ENCODE results near the gene SSTR3. TPM values are rescaled to one million over a fixed set of nuclear protein-coding genes. Genes with fewer than 3 reads are reported as not detected.

SSTR3 gene
- total RNA-seq, 2 experiments from 2014 or later: 14.8 to 15.6 TPM

DNA sequence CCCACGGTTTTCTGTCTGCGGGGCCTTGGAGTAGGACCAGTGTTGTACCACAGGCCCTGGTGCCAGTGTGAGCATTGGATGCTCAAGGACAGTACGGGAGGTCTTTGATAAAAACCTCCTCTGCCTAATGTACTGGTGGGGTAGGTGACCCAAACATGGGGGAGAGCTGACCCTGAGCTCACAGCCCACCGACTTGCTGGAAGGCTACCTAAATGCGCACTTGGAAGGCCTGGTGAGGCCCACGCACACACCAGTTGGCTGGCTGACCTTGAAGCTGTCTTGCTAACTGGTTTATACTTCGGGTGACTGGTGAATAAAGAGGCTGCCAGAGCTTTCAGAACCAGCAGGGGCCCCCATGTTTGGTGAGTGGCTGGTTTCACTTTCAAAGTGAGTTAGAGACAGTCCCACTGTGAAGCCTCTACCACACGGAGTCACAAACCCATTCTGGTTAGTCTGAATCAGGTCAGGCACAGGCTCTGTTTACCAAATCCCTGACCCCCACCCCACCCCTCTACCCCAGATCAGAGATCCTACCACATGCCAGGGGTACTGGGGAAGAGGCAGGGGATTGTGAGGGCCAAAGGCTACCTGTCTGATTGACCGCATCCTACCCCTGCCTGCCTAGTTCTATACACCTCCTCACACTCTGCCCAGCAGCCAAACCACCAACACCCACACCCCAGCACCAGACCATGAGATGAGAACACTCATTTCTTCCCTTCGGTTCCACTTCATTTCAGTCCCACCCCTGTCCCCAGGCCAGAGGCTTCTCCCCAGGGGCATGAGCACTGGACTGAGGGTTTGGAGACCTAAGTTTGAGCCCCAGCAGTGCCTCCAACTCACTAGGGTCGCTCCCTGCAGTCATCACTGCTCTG lies 49.8 kb downstream of the SSTR3 start:
- Mint-ChIP-seq H3K27me3 (no peaks in the 10 kb centered on the region), H3K36me3 (ENCODE audit: low read depth) (no peaks in the 10 kb centered on the region), H3K27ac (peak overlapping the region; percentile 88), H3K4me1 (peaks cover 81% of the 10 kb centered on the region), H3K4me3 (peak overlapping the region; percentile 26), H3K9me3 (ENCODE audit: low read depth) (peaks cover 5% of the 10 kb centered on the region)
- CTCF ChIA-PET: interaction anchor here (0.6 to 3.9 kb wide), 18 partner anchors 11 to 812 kb away, joined by 3 to 43 read pairs (median 4); partner anchors contain the start of gene IL2RB
- ATAC-seq (peak; percentile 68), DNase-seq (peak; percentile 89)
- POLR2A ChIA-PET: interaction anchor here (0.6 to 3.5 kb wide), 21 partner anchors 10 to 111 kb away, joined by 3 to 39 read pairs (median 4); partner anchors contain the start of genes IL2RB and KCTD17
- intact Hi-C loops (cut with DNase I, micrococcal nuclease): loop anchor here (1.0 to 5.0 kb wide), 12 partner anchors 12 to 101 kb away; partner anchors contain the start of gene RAC2 (in 1 of the 2)

GRCh38 chr22:37161443-37161842 lies 50.8 kb downstream of the SSTR3 start:
- ATAC-seq: no peak
- POLR2A ChIA-PET: interaction anchor here (1.0 to 3.5 kb wide), 7 partner anchors 9 to 82 kb away, joined by 3 to 39 read pairs (median 4); partner anchors contain the start of gene IL2RB
- H3K4me3 Mint-ChIP-seq: peak overlapping the region; percentile 26
- H3K36me3 Mint-ChIP-seq (ENCODE audit: low read depth): no peaks in the 10 kb centered on the region
- peak overlapping the region; percentile 88 for H3K27ac Mint-ChIP-seq
- peaks cover 5% of the 10 kb centered on the region for H3K9me3 Mint-ChIP-seq (ENCODE audit: low read depth)
- H3K27me3 Mint-ChIP-seq: no peaks in the 10 kb centered on the region
- peak; percentile 67 for DNase-seq
- CTCF ChIA-PET: interaction anchor here (0.5 to 3.9 kb wide), 11 partner anchors 10 to 142 kb away, joined by 3 to 43 read pairs (median 4); partner anchors contain the start of genes IL2RB and TST
- H3K4me1 Mint-ChIP-seq: peaks cover 77% of the 10 kb centered on the region
- intact Hi-C loops (cut with DNase I, micrococcal nuclease): loop anchor here in 1 of 2 experiments (5.0 kb wide), 1 partner anchor 81 kb away; the partner anchor contains the start of gene RAC2

- no peak for ATAC-seq
- intact Hi-C loops (cut with DNase I, micrococcal nuclease): loop anchor here in 1 of 2 experiments (5.0 kb wide), 1 partner anchor 82 kb away; the partner anchor contains the start of gene RAC2
- no peak for DNase-seq
- Mint-ChIP-seq H3K4me1 (peaks cover 75% of the 10 kb centered on the region), H3K36me3 (ENCODE audit: low read depth) (no peaks in the 10 kb centered on the region), H3K27ac (no peak overlapping the region), H3K4me3 (no peak overlapping the region), H3K9me3 (ENCODE audit: low read depth) (peaks cover 5% of the 10 kb centered on the region), H3K27me3 (no peaks in the 10 kb centered on the region)
- CTCF ChIA-PET: interaction anchor here (0.7 kb wide), 1 partner anchor 8 kb away, joined by 3 read pairs; no protein-coding TSS in a partner anchor
- POLR2A ChIA-PET: interaction anchor here (0.7 to 0.8 kb wide), 2 partner anchors 22 to 155 kb away, joined by 3 to 5 read pairs; no protein-coding TSS in a partner anchor
Observed at GRCh38 chr22:37160027-37160426, 52.2 kb downstream of the SSTR3 start.

GRCh38 chr22:37158963-37159290 lies 53.4 kb downstream of the SSTR3 start:
- intact Hi-C loops (cut with DNase I, micrococcal nuclease): no loop called here
- CTCF ChIA-PET: no interaction called here

GRCh38 chr22:37157516-37158285 lies 54.6 kb downstream of the SSTR3 start:
- Mint-ChIP-seq H3K9me3 (ENCODE audit: low read depth) (peaks cover 5% of the 10 kb centered on the region), H3K27me3 (no peaks in the 10 kb centered on the region), H3K36me3 (ENCODE audit: low read depth) (no peaks in the 10 kb centered on the region), H3K27ac (peak overlapping the region; percentile 35), H3K4me1 (peaks cover 59% of the 10 kb centered on the region), H3K4me3 (no peak overlapping the region)
- intact Hi-C loops (cut with DNase I, micrococcal nuclease): no loop called here
- CTCF ChIA-PET: interaction anchor here (0.6 to 1.7 kb wide), 6 partner anchors 10 to 907 kb away, joined by 3 to 6 read pairs (median 4); no protein-coding TSS in a partner anchor
- ATAC-seq (no peak), DNase-seq (peak; percentile 60)
- POLR2A ChIA-PET: no interaction called here

More at GRCh38 chr22:37158963-37159290, 53.4 kb downstream of the SSTR3 start:
- DNase-seq (no peak), ATAC-seq (no peak)
- Mint-ChIP-seq H3K27ac (no peak overlapping the region), H3K4me3 (no peak overlapping the region), H3K4me1 (peaks cover 69% of the 10 kb centered on the region), H3K27me3 (no peaks in the 10 kb centered on the region), H3K36me3 (ENCODE audit: low read depth) (no peaks in the 10 kb centered on the region), H3K9me3 (ENCODE audit: low read depth) (peaks cover 5% of the 10 kb centered on the region)
- POLR2A ChIA-PET: no interaction called here

- peaks cover 55% of the 10 kb centered on the region for H3K4me1 Mint-ChIP-seq
- no peak for DNase-seq
- H3K36me3 Mint-ChIP-seq (ENCODE audit: low read depth): no peaks in the 10 kb centered on the region
- peak overlapping the region; percentile 35 for H3K27ac Mint-ChIP-seq
- no peaks in the 10 kb centered on the region for H3K27me3 Mint-ChIP-seq
- CTCF ChIA-PET: interaction anchor here (0.6 to 1.7 kb wide), 6 partner anchors 10 to 77 kb away, joined by 3 to 6 read pairs (median 4); no protein-coding TSS in a partner anchor
- POLR2A ChIA-PET: no interaction called here
- no peak for ATAC-seq
- intact Hi-C loops (cut with DNase I, micrococcal nuclease): no loop called here
- H3K4me3 Mint-ChIP-seq: no peak overlapping the region
- peaks cover 5% of the 10 kb centered on the region for H3K9me3 Mint-ChIP-seq (ENCODE audit: low read depth)
Observed at GRCh38 chr22:37156686-37157435, 55.4 kb downstream of the SSTR3 start.

- H3K9me3 Mint-ChIP-seq (ENCODE audit: low read depth): peaks cover 2% of the 10 kb centered on the region
- intact Hi-C loops (cut with DNase I, micrococcal nuclease): no loop called here
- no peaks in the 10 kb centered on the region for H3K27me3 Mint-ChIP-seq
- no peak overlapping the region for H3K4me3 Mint-ChIP-seq
- H3K4me1 Mint-ChIP-seq: peaks cover 52% of the 10 kb centered on the region
- H3K36me3 Mint-ChIP-seq (ENCODE audit: low read depth): no peaks in the 10 kb centered on the region
- ChIA-PET POLR2A (no interaction called here), CTCF (interaction anchor here (0.9 to 1.1 kb wide), 2 partner anchors 38 to 76 kb away, joined by 3 to 5 read pairs; no protein-coding TSS in a partner anchor)
- peak overlapping the region; percentile 76 for H3K27ac Mint-ChIP-seq
- no peak for DNase-seq
- no peak for ATAC-seq
Observed at GRCh38 chr22:37155971-37156370, 56.3 kb downstream of the SSTR3 start.

DNA sequence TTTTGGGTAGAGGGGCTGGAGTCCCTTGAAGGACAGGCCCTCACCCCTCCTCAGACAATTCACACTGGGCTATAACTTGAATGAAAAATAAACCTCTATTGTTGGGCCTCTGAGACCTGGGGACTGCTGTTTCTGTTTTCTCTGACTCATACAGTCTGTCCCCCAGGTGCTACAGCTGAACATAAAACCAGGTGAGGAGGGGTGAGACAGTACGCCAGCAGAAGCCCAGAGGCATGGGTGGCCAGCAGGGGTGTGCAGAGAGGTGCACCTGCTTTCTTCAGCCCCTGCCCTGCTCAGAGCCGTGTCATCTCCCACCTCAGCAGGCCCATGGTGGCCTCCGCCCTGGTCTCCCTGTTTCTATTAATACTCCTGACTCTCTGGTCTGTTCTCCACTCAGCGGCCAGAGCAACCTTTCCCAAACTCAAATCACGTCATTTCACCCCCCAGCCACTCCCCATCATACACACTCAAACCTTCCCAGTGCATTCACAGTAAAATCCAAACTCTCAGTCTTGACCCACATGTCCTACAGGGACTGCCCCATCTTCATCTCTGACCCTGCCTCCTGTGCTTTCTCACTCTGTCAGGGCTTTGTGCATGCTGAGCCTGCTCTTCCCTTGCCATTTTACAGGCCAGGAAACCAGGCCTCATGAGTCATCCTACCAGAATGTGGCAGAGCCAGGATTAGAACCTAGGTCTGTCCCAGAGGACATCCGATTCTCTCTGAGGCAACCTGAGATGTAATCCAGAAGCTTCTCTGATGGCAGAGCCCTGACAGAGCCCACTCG lies 57.2 kb downstream of the SSTR3 start:
- peak; percentile 85 for ATAC-seq
- CTCF ChIA-PET: interaction anchor here (0.6 to 1.2 kb wide), 2 partner anchors 44 to 334 kb away, joined by 3 to 4 read pairs; no protein-coding TSS in a partner anchor
- Mint-ChIP-seq H3K9me3 (ENCODE audit: low read depth) (peaks cover 7% of the 10 kb centered on the region), H3K36me3 (ENCODE audit: low read depth) (no peaks in the 10 kb centered on the region), H3K27me3 (no peaks in the 10 kb centered on the region), H3K4me3 (no peak overlapping the region), H3K27ac (peak overlapping the region; percentile 76), H3K4me1 (peaks cover 60% of the 10 kb centered on the region)
- intact Hi-C loops (cut with DNase I, micrococcal nuclease): no loop called here
- POLR2A ChIA-PET: no interaction called here
- DNase-seq: peak; percentile 68

All from activated CD4-positive, alpha-beta T cell treated with anti-CD3 and anti-CD28 coated beads for 36 hours (primary cell).